NCI-H2081 treated with DMSO at 0.1 percent for 48 hours (cell line): ENCODE results near the gene GALNT1.

Source experiments
- DNase-seq: peaks from one replicate; lab custom pipeline; 2025; lab: John Stamatoyannopoulos, UW

GALNT1 gene

DNA sequence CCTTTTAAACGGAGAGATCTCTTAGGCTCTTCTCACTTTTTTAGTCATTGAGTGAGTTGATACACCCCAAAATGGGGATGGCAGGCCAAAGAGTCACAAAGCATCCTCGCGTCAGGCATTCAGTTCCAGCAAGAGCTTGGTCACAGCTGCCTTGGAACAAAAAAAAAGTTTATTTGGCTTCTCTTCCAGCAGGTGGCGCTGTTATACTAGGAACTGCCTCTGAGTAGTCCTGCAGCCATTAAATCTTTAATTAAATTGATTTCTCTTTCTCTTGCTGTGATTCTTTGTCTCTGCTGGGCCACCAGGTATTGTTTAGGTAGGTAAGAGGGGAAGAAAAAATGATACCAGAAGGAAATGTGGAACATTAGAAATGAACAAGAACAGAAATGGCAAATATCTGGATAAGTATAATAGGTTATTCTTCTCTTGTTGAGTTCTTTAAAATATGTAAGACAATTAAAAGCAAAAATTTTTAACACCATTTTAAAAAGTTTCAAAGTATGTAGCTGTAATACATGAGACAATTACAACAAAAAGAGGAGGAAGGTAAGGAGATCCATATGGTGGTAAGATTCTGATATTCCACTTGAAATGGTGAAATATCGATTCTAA is 175.1 kb downstream of the GALNT1 start:
- DNase-seq: peak; percentile 52
